BJ (cell line): ENCODE data around the gene NBEA. TPM values are rescaled to one million over a fixed set of nuclear protein-coding genes. Genes with fewer than 3 reads are reported as not detected.

ENCODE experiments used
- CTCF ChIA-PET: fragments of 350-600 bp; formaldehyde crosslinking; extraction: SDS; loops from one replicate; lab custom pipeline; 2021; ENCODE audit warnings: antibody characterized with exemption, inconsistent platforms; lab: Yijun Ruan, JAX
- POLR2A ChIA-PET: fragments of 300-600 bp; sonication (Branson Sonifier 250); formaldehyde crosslinking; extraction: SDS; loops from one replicate; lab custom pipeline; 2021; ENCODE audit warnings: antibody characterized with exemption; lab: Charles Lee
- DNase-seq: peaks from one replicate; pipeline ENCODE4 v3.0.0-alpha.2; 2011; ENCODE audit warnings: low read depth
- H3K27me3 ChIP-seq: 2 replicates; pipeline ENCODE4 v1.6.0; 2011; ENCODE audit warnings: low read length; ENCODE audit not compliant: control insufficient read depth, insufficient read depth
- H3K36me3 ChIP-seq: 2 replicates; pipeline ENCODE4 v1.5.1; 2011; ENCODE audit warnings: low read length; ENCODE audit not compliant: control insufficient read depth, insufficient read depth
- H3K4me3 ChIP-seq: 2 replicates; pipeline ENCODE4 v1.5.1; 2011; ENCODE audit warnings: low read depth, mild to moderate bottlenecking, control low read depth, low read length
- polyA plus RNA-seq: library from polyadenylated mRNA; depleted of rRNA; stranded (reverse); fragments of >200 nt; gene quantifications from 2 replicates; pipeline ENCODE4 v1.2.3, GENCODE V29; 2011
- TF ChIP-seq, protein P1 (sequence below): IDR thresholded peaks from 2 replicates; pipeline ENCODE4 v1.5.1; 2011; ENCODE audit warnings: low read depth, mild to moderate bottlenecking, control low read depth, inconsistent platforms, low read length, moderate library complexity; ENCODE audit not compliant: insufficient read depth

The NBEA gene
- polyA plus RNA-seq, 1 experiment, result 17.8 TPM

DNA sequence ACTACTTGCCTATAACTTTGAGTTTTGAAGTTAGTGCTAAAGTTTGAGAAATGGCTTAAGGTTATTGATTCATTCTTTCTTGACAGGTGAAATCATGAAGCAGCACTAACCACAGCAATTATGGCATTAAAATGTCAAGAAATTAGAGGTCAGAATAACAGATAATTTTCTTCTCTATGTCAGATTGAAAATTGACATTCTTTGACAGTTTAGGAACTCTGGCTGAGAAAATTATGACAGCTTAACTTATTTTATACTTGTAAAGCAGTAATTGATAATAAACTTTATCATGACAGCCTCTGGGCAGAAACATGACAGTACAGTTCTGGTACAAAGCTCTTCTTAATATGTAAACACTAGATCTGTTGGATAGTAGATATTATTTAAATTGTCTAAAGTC is 689.6 kb downstream of the NBEA start:
- POLR2A ChIA-PET, result no interaction called here
- DNase-seq, result no peak
- Histone ChIP-seq H3K27me3 (no peaks in the 10 kb centered on the region), H3K4me3 (no peak overlapping the region), H3K36me3 (no peaks in the 10 kb centered on the region)
- TF ChIP-seq, protein P1, sequence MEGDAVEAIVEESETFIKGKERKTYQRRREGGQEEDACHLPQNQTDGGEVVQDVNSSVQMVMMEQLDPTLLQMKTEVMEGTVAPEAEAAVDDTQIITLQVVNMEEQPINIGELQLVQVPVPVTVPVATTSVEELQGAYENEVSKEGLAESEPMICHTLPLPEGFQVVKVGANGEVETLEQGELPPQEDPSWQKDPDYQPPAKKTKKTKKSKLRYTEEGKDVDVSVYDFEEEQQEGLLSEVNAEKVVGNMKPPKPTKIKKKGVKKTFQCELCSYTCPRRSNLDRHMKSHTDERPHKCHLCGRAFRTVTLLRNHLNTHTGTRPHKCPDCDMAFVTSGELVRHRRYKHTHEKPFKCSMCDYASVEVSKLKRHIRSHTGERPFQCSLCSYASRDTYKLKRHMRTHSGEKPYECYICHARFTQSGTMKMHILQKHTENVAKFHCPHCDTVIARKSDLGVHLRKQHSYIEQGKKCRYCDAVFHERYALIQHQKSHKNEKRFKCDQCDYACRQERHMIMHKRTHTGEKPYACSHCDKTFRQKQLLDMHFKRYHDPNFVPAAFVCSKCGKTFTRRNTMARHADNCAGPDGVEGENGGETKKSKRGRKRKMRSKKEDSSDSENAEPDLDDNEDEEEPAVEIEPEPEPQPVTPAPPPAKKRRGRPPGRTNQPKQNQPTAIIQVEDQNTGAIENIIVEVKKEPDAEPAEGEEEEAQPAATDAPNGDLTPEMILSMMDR, result no peak
- CTCF ChIA-PET, result interaction anchor here (0.9 to 5.0 kb wide), 21 partner anchors 8 to 162 kb away, joined by 3 to 35 read pairs (median 6); partner anchors contain the start of gene MAB21L1

DNA sequence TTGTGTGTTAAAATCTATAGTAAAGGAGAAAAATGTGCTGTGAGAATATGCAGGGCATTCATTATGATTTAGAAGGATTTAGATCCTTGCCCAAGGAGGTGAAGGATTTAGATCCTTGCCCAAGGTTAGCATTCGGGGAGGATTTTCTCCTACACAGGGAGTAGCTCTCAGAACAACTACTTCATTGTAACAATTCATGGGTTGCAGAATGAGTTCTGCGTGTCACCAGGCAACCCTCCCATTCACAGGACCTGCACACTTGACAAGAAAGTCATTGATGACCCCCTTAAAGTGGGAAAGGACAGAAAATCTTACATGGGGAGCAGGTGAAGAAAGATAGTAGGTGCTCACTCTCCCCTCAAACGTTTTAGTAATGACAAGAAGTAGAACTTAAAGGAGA is 701.6 kb downstream of the NBEA start:
- Histone ChIP-seq H3K27me3 (no peaks in the 10 kb centered on the region), H3K4me3 (no peak overlapping the region), H3K36me3 (no peaks in the 10 kb centered on the region)
- no peak for DNase-seq
- TF ChIP-seq, protein P1, result no peak
- CTCF ChIA-PET, result interaction anchor here (2.4 kb wide), 1 partner anchor 12 kb away, joined by 6 read pairs; no protein-coding TSS in a partner anchor
- POLR2A ChIA-PET, result no interaction called here

DNA sequence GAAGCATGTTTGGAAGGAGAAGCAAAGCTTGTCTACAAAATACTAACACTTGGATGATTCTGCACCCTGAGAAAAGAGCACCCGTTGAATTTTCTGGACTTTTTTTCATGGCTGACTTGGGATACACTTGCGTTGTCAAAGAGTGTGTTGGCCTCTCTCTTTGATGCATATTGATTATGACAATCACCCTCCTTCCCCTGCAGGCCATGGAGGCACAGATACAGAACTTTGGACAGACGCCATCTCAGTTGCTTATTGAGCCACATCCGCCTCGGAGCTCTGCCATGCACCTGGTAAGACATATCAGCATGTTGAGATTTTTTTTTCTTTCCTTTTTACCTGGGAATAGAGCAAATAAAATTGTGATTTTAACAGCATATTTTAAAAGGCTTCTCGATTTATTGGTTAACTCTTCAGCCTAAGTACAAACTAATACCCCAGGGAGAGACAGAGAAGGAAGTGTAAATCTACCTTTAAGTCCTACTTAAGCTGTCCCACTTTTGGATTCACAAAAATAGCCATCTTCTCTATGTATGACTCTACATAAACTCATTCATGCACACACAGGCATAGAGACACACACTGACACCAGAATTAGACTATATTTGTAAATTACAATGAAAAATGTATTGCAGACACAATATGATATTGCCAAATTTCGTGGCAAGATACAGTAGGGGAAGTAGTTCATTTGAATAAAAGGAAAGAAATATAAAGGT is 704.1 kb downstream of the NBEA start:
- TF ChIP-seq, protein P1, result no peak
- H3K36me3 ChIP-seq, result 0 out of 2 replicates have a peak, but pooled peaks cover under 1% of the 10 kb centered on the region
- no peak overlapping the region for H3K4me3 ChIP-seq
- POLR2A ChIA-PET, result no interaction called here
- CTCF ChIA-PET, result interaction anchor here (0.8 to 3.0 kb wide), 3 partner anchors 9 to 69 kb away, joined by 4 to 17 read pairs (median 6); no protein-coding TSS in a partner anchor
- no peak for DNase-seq
- H3K27me3 ChIP-seq, result no peaks in the 10 kb centered on the region

DNA sequence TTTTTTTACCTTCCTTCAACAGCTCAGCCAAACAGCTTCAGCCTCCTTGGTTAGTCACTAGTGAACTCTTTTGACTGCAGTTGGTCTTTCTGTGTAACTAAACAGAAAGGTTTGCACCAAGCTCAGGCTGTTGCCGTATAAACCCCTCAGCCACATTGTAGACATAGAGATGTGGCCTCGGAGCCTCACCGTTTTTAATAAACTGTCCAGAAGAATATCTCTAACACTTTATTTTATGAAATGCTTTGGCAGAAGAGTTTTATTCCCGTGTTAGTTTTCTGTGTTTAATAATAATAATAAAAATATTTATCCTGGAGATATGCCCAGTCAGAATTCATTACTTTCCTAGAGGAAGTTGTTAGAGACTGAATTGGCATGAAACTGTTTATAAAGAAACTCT is 706.1 kb downstream of the NBEA start:
- ChIA-PET POLR2A (interaction anchor here (0.8 kb wide), 1 partner anchor 13 kb away, joined by 7 read pairs; no protein-coding TSS in a partner anchor), CTCF (interaction anchor here (3.8 kb wide), 1 partner anchor 17 kb away, joined by 16 read pairs; no protein-coding TSS in a partner anchor)
- Histone ChIP-seq H3K27me3 (no peaks in the 10 kb centered on the region), H3K4me3 (no peak overlapping the region), H3K36me3 (0 out of 2 replicates have a peak, but pooled peaks cover 1% of the 10 kb centered on the region)
- TF ChIP-seq, protein P1, result no peak
- no peak for DNase-seq

DNA sequence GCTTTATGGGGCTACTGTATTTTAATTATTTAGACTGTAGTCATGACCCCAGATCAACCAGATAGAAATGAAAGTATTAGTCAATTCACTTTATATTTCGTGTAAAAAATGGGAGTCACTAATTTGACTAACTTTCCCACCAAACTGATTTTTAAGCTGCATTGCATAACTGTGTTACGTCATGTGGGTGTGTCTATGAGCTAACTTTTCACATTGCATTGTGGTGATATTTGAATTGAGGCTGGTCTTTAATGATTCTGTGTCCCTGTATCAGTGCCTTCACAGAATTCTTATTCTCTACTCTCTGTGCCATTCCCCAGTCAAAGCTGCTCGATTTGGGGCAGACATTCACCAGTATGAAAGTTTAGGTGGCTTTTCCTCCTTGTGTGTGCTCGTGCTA is 707.1 kb downstream of the NBEA start:
- H3K4me3 ChIP-seq, result no peak overlapping the region
- ChIA-PET CTCF (interaction anchor here (0.6 to 3.8 kb wide), 4 partner anchors 18 to 1832 kb away, joined by 3 to 16 read pairs (median 4); no protein-coding TSS in a partner anchor), POLR2A (no interaction called here)
- 0 out of 2 replicates have a peak, but pooled peaks cover 3% of the 10 kb centered on the region for H3K36me3 ChIP-seq
- H3K27me3 ChIP-seq, result no peaks in the 10 kb centered on the region
- TF ChIP-seq, protein P1, result no peak
- DNase-seq, result no peak
